ENCODE data around the gene ERP29. TPM values are rescaled to one million over a fixed set of nuclear protein-coding genes. Genes with fewer than 3 reads are reported as not detected.

Gene ERP29
- 100 to 1,000 TPM; 134 to 145 TPM for total RNA-seq

DNA sequence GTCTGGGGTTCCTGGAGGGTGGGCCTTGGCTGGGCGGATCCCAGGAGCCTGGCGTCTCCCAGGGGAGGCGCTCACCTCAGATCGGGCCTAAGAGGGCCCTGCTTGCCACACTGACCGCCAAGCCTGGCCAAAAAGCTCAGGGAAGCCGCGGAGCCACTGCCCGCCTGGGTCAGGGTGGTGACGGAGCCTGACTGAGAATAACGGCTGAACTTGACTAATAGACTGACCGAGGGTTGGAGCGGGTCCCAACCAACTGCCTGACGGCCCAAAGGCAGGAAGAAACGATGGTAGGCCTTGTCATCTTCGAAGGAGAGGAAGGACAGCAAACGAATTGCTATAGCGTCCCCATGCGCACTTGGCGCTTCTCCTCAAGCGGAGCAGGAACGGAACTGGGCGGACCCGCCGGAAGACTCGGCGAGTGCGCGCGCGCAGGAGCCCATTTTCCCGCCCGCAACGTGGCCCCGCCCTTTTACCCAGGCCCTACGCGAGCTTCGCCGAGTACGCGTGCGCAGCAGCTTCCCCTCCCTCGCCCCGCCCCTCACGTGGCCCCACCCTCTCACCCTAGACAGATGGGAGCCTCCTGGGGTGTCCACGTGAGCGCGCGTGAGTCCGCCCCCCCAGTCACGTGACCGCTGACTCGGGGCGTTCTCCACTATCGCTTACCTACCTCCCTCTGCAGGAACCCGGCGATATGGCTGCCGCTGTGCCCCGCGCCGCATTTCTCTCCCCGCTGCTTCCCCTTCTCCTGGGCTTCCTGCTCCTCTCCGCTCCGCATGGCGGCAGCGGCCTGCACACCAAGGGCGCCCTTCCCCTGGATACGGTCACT, at the start of gene ERP29, which contains the start of gene TMEM116:
Gene ERP29 (plus strand): TSS at position 652 of the 826 bp plus-strand sequence. CDS start 40 bp downstream, at position 692.
Gene TMEM116 (minus strand): TSS at position 391 of the 826 bp plus-strand sequence. CDS start 7,895 bp downstream, outside the sequence.
- peak; percentile 88 for ATAC-seq
- POLR2A ChIA-PET, result interaction anchor here (0.6 to 4.0 kb wide), 19 partner anchors 10 to 120 kb away, joined by 3 to 91 read pairs (median 7); no protein-coding TSS in a partner anchor
- Mint-ChIP-seq H3K36me3 (ENCODE audit: low read depth) (peaks cover 51% of the 10 kb centered on the region), H3K9me3 (ENCODE audit: insufficient read depth) (no peaks in the 10 kb centered on the region), H3K4me3 (peak within 1 kb of the TSS; percentile 92), H3K4me1 (ENCODE audit: low read depth) (peaks cover 52% of the 10 kb centered on the region), H3K27me3 (ENCODE audit: low read depth) (no peaks in the 10 kb centered on the region), H3K27ac (peak within 1 kb of the TSS; percentile 95)
- CTCF ChIA-PET, result interaction anchor here (0.7 to 6.2 kb wide), 20 partner anchors 10 to 118 kb away, joined by 3 to 63 read pairs (median 5); partner anchors contain the start of gene TRAFD1
- DNase-seq, result peak; percentile 100

- ATAC-seq (no peak), DNase-seq (no peak)
- ChIA-PET CTCF (no interaction called here), POLR2A (no interaction called here)
- Mint-ChIP-seq H3K4me3 (no peak overlapping the region), H3K36me3 (ENCODE audit: low read depth) (peaks cover 41% of the 10 kb centered on the region), H3K27me3 (ENCODE audit: low read depth) (no peaks in the 10 kb centered on the region), H3K27ac (no peak overlapping the region), H3K4me1 (ENCODE audit: low read depth) (peaks cover 13% of the 10 kb centered on the region), H3K9me3 (ENCODE audit: insufficient read depth) (peaks cover 9% of the 10 kb centered on the region)
Measured at GRCh38 chr12:111964935-111965334, 48.3 kb upstream of the ERP29 start.

GRCh38 chr12:111971800-111972199, 41.4 kb upstream of the ERP29 start:
- Mint-ChIP-seq H3K4me3 (no peak overlapping the region), H3K36me3 (ENCODE audit: low read depth) (peaks cover 15% of the 10 kb centered on the region), H3K27ac (no peak overlapping the region), H3K9me3 (ENCODE audit: insufficient read depth) (peaks cover 14% of the 10 kb centered on the region), H3K27me3 (ENCODE audit: low read depth) (no peaks in the 10 kb centered on the region), H3K4me1 (ENCODE audit: low read depth) (peaks cover 17% of the 10 kb centered on the region)
- no peak for DNase-seq
- CTCF ChIA-PET, result interaction anchor here (0.8 kb wide), 1 partner anchor 42 kb away, joined by 3 read pairs; the partner anchor contains the start of genes ERP29 and TMEM116
- POLR2A ChIA-PET, result interaction anchor here (0.8 kb wide), 1 partner anchor 22 kb away, joined by 3 read pairs; no protein-coding TSS in a partner anchor
- ATAC-seq, result no peak

GRCh38 chr12:111975161-111975931, 37.9 kb upstream of the ERP29 start:
- no peak for ATAC-seq
- Mint-ChIP-seq H3K4me3 (no peak overlapping the region), H3K27me3 (ENCODE audit: low read depth) (no peaks in the 10 kb centered on the region), H3K36me3 (ENCODE audit: low read depth) (peaks cover 13% of the 10 kb centered on the region), H3K9me3 (ENCODE audit: insufficient read depth) (peaks cover 14% of the 10 kb centered on the region), H3K27ac (no peak overlapping the region), H3K4me1 (ENCODE audit: low read depth) (peaks cover 20% of the 10 kb centered on the region)
- ChIA-PET POLR2A (interaction anchor here (0.6 to 1.1 kb wide), 2 partner anchors 9 to 18 kb away, joined by 3 read pairs; no protein-coding TSS in a partner anchor), CTCF (interaction anchor here (1.3 kb wide), 1 partner anchor 18 kb away, joined by 4 read pairs; no protein-coding TSS in a partner anchor)
- no peak for DNase-seq

DNA sequence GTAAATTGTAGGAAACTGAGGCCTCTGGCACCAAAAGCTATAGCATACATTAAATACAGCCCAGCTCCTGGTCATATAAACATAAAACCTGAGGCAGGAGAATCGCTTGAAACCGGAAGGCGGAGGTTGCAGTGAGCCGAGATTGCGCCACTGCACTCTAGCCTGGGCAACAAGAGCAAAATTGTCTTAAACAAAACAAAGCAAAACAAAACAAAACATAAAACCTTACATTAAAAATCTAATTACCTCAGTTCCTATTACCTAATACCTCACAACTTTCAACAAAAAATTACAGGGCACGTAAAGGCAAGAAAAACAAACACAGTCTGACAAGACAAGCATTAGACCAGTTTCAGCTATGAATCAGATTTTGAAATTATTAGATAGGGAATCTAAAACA, 36.9 kb upstream of the ERP29 start:
- ATAC-seq (no peak), DNase-seq (no peak)
- no peak overlapping the region for H3K4me3 Mint-ChIP-seq
- H3K36me3 Mint-ChIP-seq (ENCODE audit: low read depth), result peaks cover 9% of the 10 kb centered on the region
- no peak overlapping the region for H3K27ac Mint-ChIP-seq
- POLR2A ChIA-PET, result interaction anchor here (1.2 kb wide), 1 partner anchor 37 kb away, joined by 8 read pairs; the partner anchor contains the start of genes ERP29 and TMEM116
- no peaks in the 10 kb centered on the region for H3K27me3 Mint-ChIP-seq (ENCODE audit: low read depth)
- H3K9me3 Mint-ChIP-seq (ENCODE audit: insufficient read depth), result peaks cover 8% of the 10 kb centered on the region
- CTCF ChIA-PET, result interaction anchor here (1.3 kb wide), 1 partner anchor 17 kb away, joined by 4 read pairs; no protein-coding TSS in a partner anchor
- H3K4me1 Mint-ChIP-seq (ENCODE audit: low read depth), result peaks cover 20% of the 10 kb centered on the region

DNA sequence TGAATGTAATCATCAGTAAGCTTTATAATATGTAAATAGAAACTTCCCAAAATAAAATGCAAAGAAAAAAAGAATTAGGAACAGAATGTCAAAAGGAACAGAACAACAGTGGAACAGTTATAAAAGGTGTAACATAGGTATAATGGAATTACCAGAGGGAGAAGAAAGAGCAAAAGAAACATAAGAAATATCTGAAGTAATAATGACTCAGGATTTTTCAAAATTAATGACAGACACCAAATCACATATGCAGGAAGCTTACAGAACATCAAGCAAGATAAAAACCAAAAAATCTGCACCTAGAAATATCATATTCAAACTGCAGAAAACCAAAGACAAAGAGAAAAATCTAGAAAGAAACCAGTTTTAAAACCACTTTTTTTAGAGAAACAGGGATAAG, 36.4 kb upstream of the ERP29 start:
- Mint-ChIP-seq H3K4me1 (ENCODE audit: low read depth) (peaks cover 19% of the 10 kb centered on the region), H3K4me3 (no peak overlapping the region), H3K27ac (no peak overlapping the region), H3K36me3 (ENCODE audit: low read depth) (peaks cover 10% of the 10 kb centered on the region), H3K27me3 (ENCODE audit: low read depth) (no peaks in the 10 kb centered on the region), H3K9me3 (ENCODE audit: insufficient read depth) (peaks cover 6% of the 10 kb centered on the region)
- ChIA-PET POLR2A (interaction anchor here (1.2 kb wide), 1 partner anchor 36 kb away, joined by 8 read pairs; the partner anchor contains the start of genes ERP29 and TMEM116), CTCF (no interaction called here)
- no peak for DNase-seq
- ATAC-seq, result no peak

DNA sequence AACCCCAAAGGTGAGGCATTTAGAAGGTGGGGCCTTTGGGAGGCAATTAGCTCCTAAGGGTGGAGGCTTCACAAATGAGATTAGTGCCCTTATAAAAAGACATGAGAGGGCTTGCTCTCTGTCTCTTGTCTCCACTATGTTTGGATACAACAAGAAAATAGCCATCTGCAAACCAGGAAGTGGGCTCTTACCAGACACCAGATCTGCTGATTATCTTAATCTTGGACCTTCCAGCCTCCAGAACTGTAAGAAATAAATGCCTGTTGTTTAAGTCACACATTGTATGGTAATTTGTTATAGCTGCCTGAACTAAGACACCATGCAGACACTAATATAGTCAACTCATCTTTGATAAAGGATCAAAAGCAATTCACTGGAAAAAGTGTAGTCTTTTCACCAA, 34.7 kb upstream of the ERP29 start:
- H3K27ac Mint-ChIP-seq, result peak overlapping the region; percentile 49
- ATAC-seq, result no peak
- H3K36me3 Mint-ChIP-seq (ENCODE audit: low read depth), result peaks cover 12% of the 10 kb centered on the region
- ChIA-PET POLR2A (no interaction called here), CTCF (interaction anchor here (2.2 kb wide), 1 partner anchor 35 kb away, joined by 5 read pairs; the partner anchor contains the start of genes ERP29 and TMEM116)
- DNase-seq, result no peak
- H3K27me3 Mint-ChIP-seq (ENCODE audit: low read depth), result no peaks in the 10 kb centered on the region
- H3K4me3 Mint-ChIP-seq, result no peak overlapping the region
- peaks cover 16% of the 10 kb centered on the region for H3K4me1 Mint-ChIP-seq (ENCODE audit: low read depth)
- no peaks in the 10 kb centered on the region for H3K9me3 Mint-ChIP-seq (ENCODE audit: insufficient read depth)

GRCh38 chr12:111980598-111980997, 32.6 kb upstream of the ERP29 start:
- DNase-seq (no peak), ATAC-seq (no peak)
- H3K36me3 Mint-ChIP-seq (ENCODE audit: low read depth), result peaks cover 15% of the 10 kb centered on the region
- H3K4me1 Mint-ChIP-seq (ENCODE audit: low read depth), result peaks cover 14% of the 10 kb centered on the region
- no peak overlapping the region for H3K4me3 Mint-ChIP-seq
- ChIA-PET POLR2A (no interaction called here), CTCF (interaction anchor here (0.6 kb wide), 1 partner anchor 23 kb away, joined by 3 read pairs; no protein-coding TSS in a partner anchor)
- H3K27ac Mint-ChIP-seq, result no peak overlapping the region
- no peaks in the 10 kb centered on the region for H3K9me3 Mint-ChIP-seq (ENCODE audit: insufficient read depth)
- H3K27me3 Mint-ChIP-seq (ENCODE audit: low read depth), result no peaks in the 10 kb centered on the region

- no peak overlapping the region for H3K4me3 Mint-ChIP-seq
- DNase-seq (no peak), ATAC-seq (no peak)
- H3K27me3 Mint-ChIP-seq (ENCODE audit: low read depth), result no peaks in the 10 kb centered on the region
- H3K9me3 Mint-ChIP-seq (ENCODE audit: insufficient read depth), result no peaks in the 10 kb centered on the region
- H3K4me1 Mint-ChIP-seq (ENCODE audit: low read depth), result peaks cover 12% of the 10 kb centered on the region
- CTCF ChIA-PET, result no interaction called here
- peaks cover 15% of the 10 kb centered on the region for H3K36me3 Mint-ChIP-seq (ENCODE audit: low read depth)
- POLR2A ChIA-PET, result no interaction called here
- no peak overlapping the region for H3K27ac Mint-ChIP-seq
Measured at GRCh38 chr12:111981987-111982386, 31.2 kb upstream of the ERP29 start.

GRCh38 chr12:111984820-111985219, 28.4 kb upstream of the ERP29 start:
- Mint-ChIP-seq H3K9me3 (ENCODE audit: insufficient read depth) (no peaks in the 10 kb centered on the region), H3K36me3 (ENCODE audit: low read depth) (peaks cover 15% of the 10 kb centered on the region), H3K27ac (no peak overlapping the region), H3K4me3 (no peak overlapping the region), H3K27me3 (ENCODE audit: low read depth) (no peaks in the 10 kb centered on the region), H3K4me1 (ENCODE audit: low read depth) (peaks cover 3% of the 10 kb centered on the region)
- ChIA-PET CTCF (interaction anchor here (0.7 kb wide), 1 partner anchor 29 kb away, joined by 3 read pairs; no protein-coding TSS in a partner anchor), POLR2A (no interaction called here)
- ATAC-seq (no peak), DNase-seq (no peak)

- Mint-ChIP-seq H3K27ac (peak overlapping the region; percentile 69), H3K9me3 (ENCODE audit: insufficient read depth) (no peaks in the 10 kb centered on the region), H3K4me3 (no peak overlapping the region), H3K4me1 (ENCODE audit: low read depth) (peaks cover 43% of the 10 kb centered on the region), H3K27me3 (ENCODE audit: low read depth) (no peaks in the 10 kb centered on the region), H3K36me3 (ENCODE audit: low read depth) (peaks cover 20% of the 10 kb centered on the region)
- ChIA-PET POLR2A (interaction anchor here (5.3 kb wide), 1 partner anchor 22 kb away, joined by 91 read pairs; the partner anchor contains the start of genes ERP29 and TMEM116), CTCF (interaction anchor here (3.8 to 5.4 kb wide), 3 partner anchors 11 to 46 kb away, joined by 11 to 50 read pairs (median 21); partner anchors contain the start of genes ERP29 and TMEM116)
- ATAC-seq, result no peak
- no peak for DNase-seq
Measured at GRCh38 chr12:111991535-111991934, 21.7 kb upstream of the ERP29 start.
